Measurements from ENCODE around the gene SRC. TPM values are rescaled to one million over a fixed set of nuclear protein-coding genes. Genes with fewer than 3 reads are reported as not detected.
A peak's percentile ranks its signal among the peaks of the same experiment; 100 is the strongest.

SRC gene
- total RNA-seq, 6 experiments from 2014 or later: 22.0 to 35.6 (median 24.6) TPM

DNA sequence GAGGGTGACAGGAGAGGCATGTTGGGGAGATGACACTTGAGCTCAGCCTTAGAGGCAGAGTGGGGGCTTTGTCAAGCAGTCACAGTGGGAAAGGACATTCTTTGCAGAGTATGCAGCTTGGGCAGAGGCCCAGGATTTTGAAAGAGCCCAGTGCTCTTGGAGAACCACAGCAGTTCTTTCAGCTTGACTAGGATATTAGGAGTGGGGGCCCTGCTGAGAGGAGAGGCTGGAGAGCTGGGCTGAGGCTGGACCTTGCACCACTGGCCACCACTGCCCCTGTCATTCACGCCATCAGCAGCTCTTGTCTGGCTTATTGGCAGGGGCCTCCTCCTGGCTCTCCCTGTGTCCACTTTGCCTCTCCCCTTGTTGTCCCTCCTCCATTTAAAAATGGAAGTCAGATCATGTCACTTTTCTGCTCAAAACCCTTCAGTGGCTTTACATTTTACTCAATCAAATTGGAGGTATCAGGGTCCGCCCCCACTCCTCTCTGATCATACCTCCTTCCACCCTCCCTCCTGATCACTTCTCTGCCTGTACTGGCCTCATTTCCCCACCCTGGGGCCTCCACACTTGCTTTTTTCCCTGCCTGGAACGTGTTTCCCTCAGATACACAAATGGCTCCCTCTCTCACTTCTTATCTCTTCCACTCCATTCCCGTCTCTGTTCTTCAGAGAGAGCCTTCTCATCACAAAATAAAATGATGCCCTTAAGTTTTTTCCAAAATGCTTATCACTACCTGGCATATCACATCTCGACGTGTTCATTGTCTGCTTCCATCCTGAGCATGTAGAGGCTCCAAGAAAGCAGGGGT is 46.0 kb upstream of the SRC start:
- Mint-ChIP-seq H3K9me3 (no peaks in the 10 kb centered on the region), H3K27me3 (ENCODE audit: insufficient read depth) (peaks cover 3% of the 10 kb centered on the region), H3K27ac (peak overlapping the region; percentile 80), H3K4me1 (ENCODE audit: low read depth) (peaks cover 53% of the 10 kb centered on the region), H3K4me3 (peak overlapping the region; percentile 27; the same call in 1 of the 2 replicates), H3K36me3 (ENCODE audit: low read depth) (peaks cover 38% of the 10 kb centered on the region)
- DNase-seq: peak; percentile 34
- TF ChIP-seq, protein P1, sequence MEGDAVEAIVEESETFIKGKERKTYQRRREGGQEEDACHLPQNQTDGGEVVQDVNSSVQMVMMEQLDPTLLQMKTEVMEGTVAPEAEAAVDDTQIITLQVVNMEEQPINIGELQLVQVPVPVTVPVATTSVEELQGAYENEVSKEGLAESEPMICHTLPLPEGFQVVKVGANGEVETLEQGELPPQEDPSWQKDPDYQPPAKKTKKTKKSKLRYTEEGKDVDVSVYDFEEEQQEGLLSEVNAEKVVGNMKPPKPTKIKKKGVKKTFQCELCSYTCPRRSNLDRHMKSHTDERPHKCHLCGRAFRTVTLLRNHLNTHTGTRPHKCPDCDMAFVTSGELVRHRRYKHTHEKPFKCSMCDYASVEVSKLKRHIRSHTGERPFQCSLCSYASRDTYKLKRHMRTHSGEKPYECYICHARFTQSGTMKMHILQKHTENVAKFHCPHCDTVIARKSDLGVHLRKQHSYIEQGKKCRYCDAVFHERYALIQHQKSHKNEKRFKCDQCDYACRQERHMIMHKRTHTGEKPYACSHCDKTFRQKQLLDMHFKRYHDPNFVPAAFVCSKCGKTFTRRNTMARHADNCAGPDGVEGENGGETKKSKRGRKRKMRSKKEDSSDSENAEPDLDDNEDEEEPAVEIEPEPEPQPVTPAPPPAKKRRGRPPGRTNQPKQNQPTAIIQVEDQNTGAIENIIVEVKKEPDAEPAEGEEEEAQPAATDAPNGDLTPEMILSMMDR (IDR thresholded peaks at IDR 0.05): no peak

DNA sequence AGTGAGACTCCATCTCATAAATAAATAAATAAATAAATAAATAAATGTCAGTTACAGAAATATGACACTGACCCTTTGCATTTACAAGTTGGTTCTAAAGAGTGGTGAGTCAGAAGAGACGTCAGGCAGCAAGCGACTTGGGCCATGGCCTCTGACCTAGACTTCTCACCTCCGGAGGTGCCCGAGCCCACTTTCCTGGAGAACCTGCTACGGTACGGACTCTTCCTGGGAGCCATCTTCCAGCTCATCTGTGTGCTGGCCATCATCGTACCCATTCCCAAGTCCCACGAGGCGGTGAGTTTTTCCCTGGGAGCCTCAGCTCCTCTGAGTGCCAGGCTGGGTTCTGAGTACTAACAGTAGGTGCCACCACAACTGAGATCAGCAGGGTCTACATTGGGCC is 44.8 kb upstream of the SRC start:
- no peak overlapping the region for H3K4me3 Mint-ChIP-seq
- H3K36me3 Mint-ChIP-seq (ENCODE audit: low read depth): peaks cover 43% of the 10 kb centered on the region
- H3K27me3 Mint-ChIP-seq (ENCODE audit: insufficient read depth): no peaks in the 10 kb centered on the region; the same call in 1 of the 2 replicates
- TF ChIP-seq, protein P1 (IDR thresholded peaks at IDR 0.05): no peak
- H3K9me3 Mint-ChIP-seq: no peaks in the 10 kb centered on the region
- no peak for DNase-seq
- no peak overlapping the region for H3K27ac Mint-ChIP-seq
- H3K4me1 Mint-ChIP-seq (ENCODE audit: low read depth): peaks cover 41% of the 10 kb centered on the region

DNA sequence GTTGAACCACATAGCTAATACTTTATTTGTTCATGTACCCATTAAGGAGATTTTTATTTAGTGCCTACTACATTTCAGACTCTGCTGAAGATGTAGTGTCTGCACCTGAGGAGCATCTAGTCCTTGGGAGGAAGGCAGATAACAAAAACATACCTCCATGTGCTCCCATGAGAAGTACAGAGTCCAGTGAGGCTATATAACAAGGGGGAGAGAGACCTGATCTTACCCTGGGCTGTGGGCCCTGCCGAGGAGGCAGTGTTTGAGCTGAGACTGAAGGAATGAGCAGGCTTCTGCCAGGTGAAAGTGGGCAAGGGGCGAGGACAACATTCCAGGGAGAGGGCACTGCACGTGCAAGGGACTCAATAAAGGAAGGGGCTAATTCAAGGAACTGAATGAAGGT is 44.4 kb upstream of the SRC start:
- TF ChIP-seq, protein P1 (IDR thresholded peaks at IDR 0.05): no peak
- Mint-ChIP-seq H3K27ac (peak overlapping the region; percentile 16; the same call in 1 of the 2 replicates), H3K27me3 (ENCODE audit: insufficient read depth) (no peaks in the 10 kb centered on the region; the same call in 1 of the 2 replicates), H3K4me1 (ENCODE audit: low read depth) (peaks cover 37% of the 10 kb centered on the region), H3K9me3 (no peaks in the 10 kb centered on the region), H3K4me3 (no peak overlapping the region), H3K36me3 (ENCODE audit: low read depth) (peaks cover 43% of the 10 kb centered on the region)
- DNase-seq: no peak

DNA sequence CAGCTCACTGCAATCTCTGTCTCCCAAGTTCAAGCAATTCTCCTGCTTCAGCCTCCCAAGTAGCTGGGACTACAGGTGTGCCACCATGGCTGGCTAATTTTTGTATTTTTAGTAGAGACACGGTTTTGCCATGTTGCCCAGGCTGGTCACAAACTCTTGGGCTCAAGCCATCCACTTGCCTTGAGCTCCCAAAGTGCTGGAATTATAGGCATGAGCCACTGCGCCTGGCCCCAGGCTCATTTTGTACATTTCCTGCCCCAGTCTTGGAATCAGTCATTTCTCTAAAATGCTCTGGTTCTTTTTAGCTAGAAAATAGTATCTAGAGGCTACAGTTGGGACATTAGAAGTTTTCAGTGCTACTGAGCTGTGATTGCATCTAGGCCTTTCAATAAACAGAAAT is 43.0 kb upstream of the SRC start:
- H3K9me3 Mint-ChIP-seq: no peaks in the 10 kb centered on the region
- H3K4me3 Mint-ChIP-seq: no peak overlapping the region
- no peak overlapping the region for H3K27ac Mint-ChIP-seq
- H3K27me3 Mint-ChIP-seq (ENCODE audit: insufficient read depth): no peaks in the 10 kb centered on the region; the same call in 1 of the 2 replicates
- no peak for DNase-seq
- peaks cover 43% of the 10 kb centered on the region for H3K36me3 Mint-ChIP-seq (ENCODE audit: low read depth)
- TF ChIP-seq, protein P1 (IDR thresholded peaks at IDR 0.05): no peak
- H3K4me1 Mint-ChIP-seq (ENCODE audit: low read depth): peaks cover 26% of the 10 kb centered on the region

DNA sequence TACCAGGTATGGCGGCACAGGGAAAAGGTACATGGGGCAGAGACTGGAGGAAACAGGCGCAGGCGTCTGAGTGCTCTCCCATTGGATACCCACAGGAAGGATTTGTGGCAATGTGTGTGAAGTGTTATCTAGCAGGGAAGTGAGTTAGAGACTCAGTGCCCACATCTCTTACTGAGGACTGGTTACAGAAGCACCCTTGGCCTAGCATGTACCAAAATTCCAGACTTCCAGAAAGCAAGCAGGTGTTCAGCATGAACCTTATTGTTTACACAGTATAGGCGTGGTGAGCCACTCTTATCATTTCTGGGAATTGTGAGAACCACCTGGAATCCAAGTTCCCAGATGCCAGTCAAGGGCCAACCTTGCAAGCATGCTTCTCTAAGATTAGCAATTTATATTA is 42.3 kb upstream of the SRC start:
- Mint-ChIP-seq H3K4me3 (no peak overlapping the region), H3K4me1 (ENCODE audit: low read depth) (peaks cover 19% of the 10 kb centered on the region), H3K27me3 (ENCODE audit: insufficient read depth) (no peaks in the 10 kb centered on the region; the same call in 1 of the 2 replicates), H3K9me3 (no peaks in the 10 kb centered on the region), H3K36me3 (ENCODE audit: low read depth) (peaks cover 46% of the 10 kb centered on the region), H3K27ac (no peak overlapping the region)
- DNase-seq: no peak
- TF ChIP-seq, protein P1 (IDR thresholded peaks at IDR 0.05): no peak
